ENCODE measurements around the gene DNAJA3.

DNAJA3 gene

GRCh38 chr16:4437366-4437765, 11.7 kb downstream of the DNAJA3 start:
- DNase-seq: no peak

DNA sequence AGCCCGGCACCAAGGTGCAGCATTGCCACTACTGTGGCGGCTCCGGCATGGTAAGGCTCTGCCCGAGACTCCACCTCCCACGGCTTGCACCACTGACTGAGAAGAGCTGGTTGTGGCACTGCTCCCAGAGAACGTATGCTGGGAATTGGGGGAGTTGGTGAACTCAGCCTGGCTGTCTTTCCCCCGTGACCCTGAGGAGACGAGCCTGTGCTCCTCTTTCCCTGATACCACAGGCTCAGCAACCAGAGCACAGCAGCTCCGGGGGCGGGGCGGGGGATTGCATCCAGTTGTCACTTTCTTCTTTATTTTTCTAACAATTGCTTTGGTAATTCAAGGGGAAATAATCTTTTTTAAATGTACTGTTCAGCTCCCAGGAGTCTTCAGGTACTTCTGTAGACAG, 16.7 kb downstream of the DNAJA3 start:
- no peak for DNase-seq

- no peak for DNase-seq
Observed at GRCh38 chr16:4443271-4443670, 17.6 kb downstream of the DNAJA3 start.

DNA sequence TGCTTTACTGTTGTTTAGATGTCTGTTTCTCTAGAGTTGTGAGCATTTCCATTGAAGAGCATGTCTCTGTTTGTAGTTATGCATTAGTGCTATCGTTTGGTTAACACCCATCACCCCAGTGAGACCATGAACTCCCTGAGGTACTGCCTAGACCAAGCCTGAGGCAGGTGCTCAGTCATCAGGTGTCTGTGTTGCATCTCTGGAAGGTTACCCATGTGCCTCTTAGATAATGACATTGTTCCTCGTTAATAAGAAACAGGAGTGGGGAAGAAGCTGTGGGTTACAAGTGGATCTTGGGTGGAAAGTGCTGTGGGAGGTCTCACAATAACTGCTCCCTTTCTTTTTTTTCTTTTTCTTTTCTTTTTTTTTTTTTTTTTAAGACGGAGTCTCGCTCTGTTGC, 18.3 kb downstream of the DNAJA3 start:
- DNase-seq: no peak

- no peak for DNase-seq
Observed at GRCh38 chr16:4450430-4450829, 24.8 kb downstream of the DNAJA3 start.

DNA sequence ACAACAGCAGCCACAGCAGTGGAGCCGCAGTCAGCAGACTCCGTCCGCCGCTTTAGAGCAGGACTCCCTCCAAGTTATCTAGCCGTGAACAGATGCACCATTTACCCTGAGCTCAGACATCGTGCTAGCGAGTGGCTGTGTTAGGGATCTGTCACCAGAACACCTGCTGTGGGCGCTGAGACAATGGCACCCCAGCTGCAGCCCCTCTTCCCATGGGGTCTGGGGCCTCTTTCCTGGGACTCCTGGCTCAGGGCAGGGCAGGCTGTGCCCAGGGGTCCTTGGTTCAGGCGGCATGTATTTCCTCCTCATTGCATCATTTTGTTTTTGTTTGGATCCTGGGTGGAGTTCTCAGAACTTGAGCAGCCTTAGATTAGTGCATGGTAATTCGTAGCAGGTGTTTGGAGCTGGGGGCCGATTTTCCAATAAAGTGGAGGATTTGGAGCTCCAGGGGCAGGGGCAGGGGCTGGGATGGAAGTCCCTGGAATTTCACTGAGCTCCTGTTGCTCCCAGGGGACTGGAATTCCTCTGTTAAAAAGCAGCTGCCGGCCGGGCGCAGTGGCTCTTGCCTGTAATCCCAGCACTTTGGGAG, 25.4 kb downstream of the DNAJA3 start:
- DNase-seq: no peak

GRCh38 chr16:4452674-4453073, 27.0 kb downstream of the DNAJA3 start:
- DNase-seq: no peak

GRCh38 chr16:4454623-4455022, 29.0 kb downstream of the DNAJA3 start:
- DNase-seq: no peak

DNA sequence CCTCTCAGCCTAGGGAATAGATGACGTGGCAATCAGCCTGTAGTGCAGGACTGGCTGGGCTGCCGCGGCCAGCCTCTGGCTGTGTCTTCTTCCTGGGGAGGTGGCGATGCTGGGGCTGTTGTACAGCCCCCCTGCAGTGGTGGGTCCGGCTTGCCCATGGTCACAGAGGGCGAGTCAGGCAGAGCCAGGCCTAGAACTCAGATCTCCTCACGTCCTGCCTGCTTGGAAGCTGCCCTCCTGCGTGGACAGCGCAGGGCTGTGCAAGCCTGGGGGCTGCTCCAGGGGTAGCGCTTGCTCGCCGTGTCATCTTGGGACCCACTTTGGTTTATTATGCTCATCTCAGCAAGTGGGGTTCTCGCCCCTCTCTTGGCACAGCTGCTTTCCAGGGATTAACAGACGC, 29.4 kb downstream of the DNAJA3 start:
- no peak for DNase-seq

DNA sequence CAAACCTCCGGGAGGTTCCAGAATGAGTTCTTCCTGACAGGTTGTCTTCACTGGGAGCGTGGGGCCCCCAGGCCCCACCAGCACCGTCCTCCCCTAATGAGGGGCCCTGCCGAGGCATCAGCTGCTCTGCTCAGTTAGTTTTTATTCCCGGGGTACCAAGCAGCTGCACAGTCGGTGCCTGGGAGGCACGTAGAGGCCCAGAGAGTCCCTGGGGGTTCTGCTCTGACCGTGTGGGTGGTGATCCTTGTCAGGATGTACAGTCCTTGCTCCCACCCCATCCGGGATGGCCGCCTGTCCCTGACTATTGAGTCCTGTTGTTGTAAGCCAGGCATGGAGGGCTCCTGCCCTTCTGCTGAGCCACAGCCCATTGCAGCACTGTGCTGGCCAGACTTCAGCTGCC, 30.3 kb downstream of the DNAJA3 start:
- DNase-seq: no peak

DNA sequence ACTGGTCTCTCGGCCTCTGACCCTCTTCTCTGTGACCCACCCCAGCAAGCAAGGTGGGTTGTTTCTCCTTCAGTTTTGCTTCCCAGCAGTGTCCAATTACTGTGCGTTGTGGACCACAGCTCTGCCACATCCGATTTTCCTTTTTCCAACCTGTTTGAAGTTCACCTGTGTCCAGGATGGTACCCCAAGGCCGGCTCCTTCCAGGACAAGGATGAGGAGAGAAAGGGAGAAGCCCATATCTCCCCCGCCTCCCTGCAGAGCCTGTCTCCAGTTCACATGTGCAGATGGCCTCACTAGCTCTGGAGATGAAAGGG, 35.2 kb downstream of the DNAJA3 start:
- DNase-seq: no peak

GRCh38 chr16:4461250-4462085, 35.8 kb downstream of the DNAJA3 start:
- no peak for DNase-seq

GRCh38 chr16:4463522-4464163, 38.0 kb downstream of the DNAJA3 start:
- DNase-seq: no peak

- DNase-seq: no peak
Observed at GRCh38 chr16:4465977-4466779, 40.5 kb downstream of the DNAJA3 start.

DNA sequence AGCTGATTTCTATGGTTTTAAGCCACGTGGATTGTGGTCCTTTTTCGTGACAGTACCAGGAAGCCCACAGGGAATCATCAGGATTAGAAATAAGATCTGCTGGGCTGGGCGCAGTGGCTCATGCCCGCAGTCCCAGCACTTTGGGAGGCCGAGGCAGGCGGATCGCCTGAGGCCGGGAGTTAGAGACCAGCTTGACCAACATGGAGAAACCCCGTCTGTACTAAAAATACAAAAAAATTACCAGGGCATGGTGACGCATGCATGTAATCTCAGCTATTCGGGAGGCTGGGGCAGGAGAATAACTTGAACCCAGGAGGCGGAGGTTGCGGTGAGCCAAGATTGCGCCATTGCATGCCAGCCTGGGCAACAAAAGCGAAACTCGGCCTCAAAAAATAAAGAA, 42.2 kb downstream of the DNAJA3 start:
- no peak for DNase-seq

GRCh38 chr16:4468972-4469371, 43.3 kb downstream of the DNAJA3 start:
- DNase-seq: no peak

DNA sequence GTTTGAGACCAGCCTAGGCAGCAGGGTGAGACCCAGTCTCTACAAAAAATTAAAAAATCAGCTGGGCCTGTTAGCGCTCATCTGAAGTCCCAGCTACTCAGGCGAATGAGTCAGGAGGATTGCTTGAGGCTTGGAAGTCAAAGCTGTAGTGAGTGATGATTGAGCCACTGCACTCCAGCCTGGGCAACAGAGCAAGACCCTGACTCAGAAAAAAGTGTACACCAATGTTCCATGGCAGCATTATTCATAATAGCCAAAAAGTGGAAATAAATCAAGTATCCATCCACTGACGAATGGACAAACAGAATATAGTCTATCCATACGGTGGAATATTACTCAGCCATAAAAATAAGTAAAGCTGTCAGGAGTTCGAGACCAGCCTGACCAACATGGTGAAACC, 46.2 kb downstream of the DNAJA3 start:
- no peak for DNase-seq

GRCh38 chr16:4472880-4473279, 47.2 kb downstream of the DNAJA3 start:
- DNase-seq: no peak

DNA sequence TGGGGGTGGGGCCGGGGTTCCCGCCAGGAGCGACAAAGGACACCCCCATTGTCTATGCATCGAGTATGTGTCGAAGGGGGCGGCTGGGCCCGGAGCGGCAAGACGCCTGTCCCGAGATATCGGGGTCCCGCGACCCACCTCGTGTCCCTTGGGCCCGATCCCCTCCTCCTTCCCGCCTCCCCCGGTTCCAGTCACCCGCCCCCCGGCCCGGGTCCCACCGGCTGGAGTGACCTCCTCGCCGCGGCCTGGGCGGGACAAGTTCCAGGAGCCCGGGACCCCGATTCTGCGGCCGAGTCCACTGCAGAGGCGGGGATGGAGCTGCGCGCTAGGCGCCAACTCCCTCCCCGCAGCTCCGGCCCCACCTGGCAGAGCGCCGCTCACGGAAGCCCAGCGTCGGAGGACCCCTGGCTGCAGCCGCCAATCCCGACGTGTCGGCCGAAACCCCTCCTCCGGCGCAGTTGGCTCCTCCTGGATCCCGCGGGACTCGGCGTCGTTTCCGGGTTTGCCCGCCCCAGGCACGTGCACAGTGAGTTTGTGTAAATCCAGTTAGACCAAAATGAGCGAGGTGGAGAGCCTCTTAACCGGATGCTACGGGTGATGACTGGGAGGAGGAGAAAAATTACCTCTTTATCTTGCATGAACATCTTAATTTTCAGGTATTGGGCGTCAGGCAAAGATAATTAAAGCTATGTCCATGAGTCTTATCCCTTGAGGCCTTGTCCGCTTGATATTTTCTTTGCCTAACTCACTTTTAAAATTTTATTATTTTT, 48.7 kb downstream of the DNAJA3 start, which contains the start of gene NMRAL1:
Gene NMRAL1 (minus strand): TSS at position 434 of the 770 bp plus-strand sequence. CDS start 493 bp downstream, outside the sequence.
- DNase-seq: no peak

- peak; percentile 89 to 92 for DNase-seq
Observed at GRCh38 chr16:4475880-4476788, 50.5 kb downstream of the DNAJA3 start, which contains the start of gene HMOX2. Gene HMOX2, plus strand, starts transcription at chr16:4476398. Its CDS starts 29,127 bp downstream, at chr16:4505525.

GRCh38 chr16:4477966-4478365, 52.3 kb downstream of the DNAJA3 start:
- DNase-seq: no peak
